Subcutaneous adipose tissue (tissue), 1 donor: ENCODE results near the gene TARP.

Experiments
- CTCF ChIP-seq: fragments of 450-650 bp; IDR thresholded peaks from one replicate; pipeline ENCODE4 v1.5.1; 2016; ENCODE audit warnings: low read depth, mild to moderate bottlenecking, control low read depth, antibody characterized with exemption, moderate library complexity

The TARP gene

GRCh38 chr7:38276096-38276877 is 2.9 kb upstream of the TARP start:
- no peak for TF ChIP-seq CTCF

DNA sequence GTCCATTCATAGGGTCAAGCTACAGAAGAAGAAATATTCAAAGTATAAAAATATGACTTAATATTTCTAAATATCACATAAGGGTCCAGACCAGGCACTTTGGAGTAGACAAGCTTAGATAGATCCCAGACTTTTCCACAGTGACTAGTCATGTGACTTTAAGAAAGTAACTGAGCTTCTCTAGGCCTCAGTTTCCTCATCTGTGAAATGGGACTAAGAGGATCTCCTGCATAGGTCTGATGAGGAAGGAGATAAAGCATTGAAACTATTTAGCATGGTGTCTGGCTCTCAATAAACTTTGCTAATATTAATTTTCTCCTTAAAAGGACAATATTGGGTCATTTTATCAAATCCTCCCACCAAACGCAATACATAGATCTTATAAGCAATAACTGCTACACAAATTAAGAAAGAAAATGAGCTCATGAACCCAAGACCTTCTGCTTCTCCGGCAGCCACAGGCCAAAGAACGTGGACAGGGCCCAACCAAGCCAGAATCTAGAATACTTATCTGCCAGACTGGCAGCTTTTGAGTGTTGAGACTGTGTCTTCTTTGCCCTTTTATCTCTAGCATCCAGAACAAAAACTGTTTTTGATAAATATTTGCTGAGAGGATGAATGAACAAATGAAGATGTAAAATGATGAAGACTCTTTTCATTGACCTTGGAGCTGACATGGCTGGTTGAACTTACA is 1.6 kb upstream of the TARP start:
- no peak for TF ChIP-seq CTCF

DNA sequence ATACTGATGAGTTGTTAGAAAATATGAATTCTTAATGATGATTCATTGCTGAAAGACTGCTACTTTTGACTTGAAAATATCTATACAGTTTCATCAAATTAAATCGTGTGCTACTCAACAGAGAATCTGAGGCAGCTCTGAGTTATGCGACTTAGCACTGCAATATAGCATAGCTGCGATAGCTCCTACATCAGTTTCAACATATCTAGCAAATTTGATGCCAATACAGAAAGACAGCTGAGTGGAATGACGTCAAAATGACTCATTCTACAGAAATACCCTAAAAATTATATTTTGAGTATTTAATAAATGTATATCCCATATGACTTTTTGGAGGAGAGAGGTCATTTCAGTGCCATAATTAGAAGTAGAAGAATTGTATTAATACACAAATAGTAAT is 1.1 kb upstream of the TARP start:
- no peak for TF ChIP-seq CTCF

DNA sequence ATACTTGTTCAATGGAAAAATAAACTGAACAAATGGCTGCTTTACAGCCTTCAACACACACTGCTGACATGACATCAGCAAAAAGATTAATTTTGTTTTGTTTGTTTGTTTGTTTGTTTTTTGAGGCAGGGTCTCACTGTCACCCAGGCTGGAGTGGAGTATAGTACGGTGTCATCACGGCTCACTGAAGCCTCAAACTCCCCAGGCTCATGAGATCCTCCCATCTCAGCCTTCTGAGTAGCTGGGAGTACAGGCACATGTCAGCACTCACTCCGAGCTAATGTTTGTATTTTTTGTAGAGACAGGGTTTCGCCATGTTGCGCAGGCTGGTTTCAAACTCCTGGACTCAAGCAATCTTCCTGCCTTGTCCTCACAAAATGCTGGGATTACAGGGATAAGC is 10.9 kb downstream of the TARP start:
- no peak for TF ChIP-seq CTCF

DNA sequence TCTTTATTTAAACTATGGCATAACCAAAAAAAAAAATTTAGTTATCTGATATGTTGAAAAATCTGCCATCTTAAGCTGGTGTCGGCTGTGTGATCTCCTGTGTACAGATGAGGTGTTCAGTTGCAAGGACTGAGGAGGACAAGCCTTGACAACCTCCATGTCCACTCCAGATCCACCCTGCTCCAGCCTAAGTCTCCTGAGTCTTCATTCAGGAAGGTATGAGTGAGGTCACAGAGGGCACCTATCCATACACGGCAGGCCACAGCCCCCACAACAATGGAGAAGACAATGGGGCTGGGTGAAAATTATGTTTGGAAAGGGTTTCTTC is 16.1 kb downstream of the TARP start:
- no peak for TF ChIP-seq CTCF

- TF ChIP-seq CTCF: no peak
Measured at GRCh38 chr7:38248069-38248567, 25.3 kb downstream of the TARP start.

DNA sequence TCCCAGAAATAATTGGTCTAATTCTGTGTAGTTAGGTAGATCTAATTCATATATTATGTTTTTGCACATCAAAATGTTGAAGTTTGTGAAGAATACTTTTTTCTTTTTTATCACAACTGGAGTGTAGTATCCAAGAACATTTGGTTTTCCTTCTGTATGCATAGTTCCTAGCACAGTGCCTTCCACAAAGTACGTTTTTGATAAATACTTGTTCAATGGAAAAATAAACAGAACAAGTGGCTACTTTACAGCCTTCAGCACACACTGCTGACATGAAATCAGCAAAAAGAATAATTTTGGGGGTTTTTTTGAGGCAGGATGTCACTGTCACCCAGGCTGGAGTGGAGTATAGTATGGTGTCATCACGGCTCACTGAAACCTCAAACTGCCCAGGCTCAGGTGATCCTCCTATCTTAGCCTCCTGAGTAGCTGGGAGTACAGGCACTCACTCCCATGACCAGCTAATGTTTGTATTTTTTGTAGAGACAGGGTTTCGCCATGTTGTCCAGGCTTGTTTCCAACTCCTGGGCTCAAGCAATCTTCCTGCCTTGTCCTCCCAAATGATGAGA is 27.9 kb downstream of the TARP start:
- TF ChIP-seq CTCF: no peak
